GM12891 (cell line): ENCODE results near the gene CDK19.

ENCODE experiments used
- POLR2A ChIP-seq: IDR thresholded peaks from 2 replicates; pipeline ENCODE4 v1.6.1; 2011; ENCODE audit warnings: low read depth, low read length, control low read depth
- POLR2AphosphoS5 ChIP-seq: IDR thresholded peaks from 2 replicates; pipeline ENCODE4 v1.6.1; 2011; ENCODE audit warnings: low read depth, low read length, control low read depth
- SPI1 ChIP-seq: IDR thresholded peaks from 2 replicates; pipeline ENCODE4 v1.6.1; 2011; ENCODE audit warnings: low read depth, low read length, control low read depth

DNA sequence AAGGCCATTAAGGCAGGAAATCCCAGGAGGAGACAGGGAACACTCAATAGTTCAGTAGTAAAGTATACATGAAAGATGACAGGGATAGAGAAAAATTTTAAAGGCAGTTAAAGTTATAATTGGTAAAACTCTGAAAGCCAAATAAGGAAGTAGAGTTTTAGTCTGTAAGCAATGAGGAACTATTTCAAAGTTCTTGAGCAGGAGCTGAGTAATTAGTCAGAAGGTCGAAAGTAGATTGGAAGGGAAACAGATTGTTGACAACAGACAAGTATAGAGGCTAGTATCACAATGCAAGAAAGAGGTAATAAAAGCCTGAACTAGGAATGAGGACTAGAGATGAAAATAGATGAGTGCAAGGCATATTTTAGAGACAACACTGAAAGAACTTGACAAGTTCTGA lies 150.3 kb downstream of the CDK19 start:
- TF ChIP-seq POLR2AphosphoS5: no peak
- no peak for TF ChIP-seq POLR2A
- TF ChIP-seq SPI1: no peak
